Measurements from ENCODE around the gene ZXDC.

GRCh38 chr3:126452213-126452612, 23.5 kb downstream of the ZXDC start:
- no peak for TF ChIP-seq POLR2AphosphoS5 (IDR thresholded peaks at IDR 0.05; ENCODE audit: low read depth)
- TF ChIP-seq CTCF (IDR thresholded peaks at IDR 0.05; ENCODE audit: insufficient read depth, low read length): no peak
